ENCODE data around the gene ZNF83.
"Not testable (repeated sequence)": the region's sequence is repeated elsewhere in the genome, so short reads cannot be mapped to it uniquely, and the experiment has no call there.

The ZNF83 gene

DNA sequence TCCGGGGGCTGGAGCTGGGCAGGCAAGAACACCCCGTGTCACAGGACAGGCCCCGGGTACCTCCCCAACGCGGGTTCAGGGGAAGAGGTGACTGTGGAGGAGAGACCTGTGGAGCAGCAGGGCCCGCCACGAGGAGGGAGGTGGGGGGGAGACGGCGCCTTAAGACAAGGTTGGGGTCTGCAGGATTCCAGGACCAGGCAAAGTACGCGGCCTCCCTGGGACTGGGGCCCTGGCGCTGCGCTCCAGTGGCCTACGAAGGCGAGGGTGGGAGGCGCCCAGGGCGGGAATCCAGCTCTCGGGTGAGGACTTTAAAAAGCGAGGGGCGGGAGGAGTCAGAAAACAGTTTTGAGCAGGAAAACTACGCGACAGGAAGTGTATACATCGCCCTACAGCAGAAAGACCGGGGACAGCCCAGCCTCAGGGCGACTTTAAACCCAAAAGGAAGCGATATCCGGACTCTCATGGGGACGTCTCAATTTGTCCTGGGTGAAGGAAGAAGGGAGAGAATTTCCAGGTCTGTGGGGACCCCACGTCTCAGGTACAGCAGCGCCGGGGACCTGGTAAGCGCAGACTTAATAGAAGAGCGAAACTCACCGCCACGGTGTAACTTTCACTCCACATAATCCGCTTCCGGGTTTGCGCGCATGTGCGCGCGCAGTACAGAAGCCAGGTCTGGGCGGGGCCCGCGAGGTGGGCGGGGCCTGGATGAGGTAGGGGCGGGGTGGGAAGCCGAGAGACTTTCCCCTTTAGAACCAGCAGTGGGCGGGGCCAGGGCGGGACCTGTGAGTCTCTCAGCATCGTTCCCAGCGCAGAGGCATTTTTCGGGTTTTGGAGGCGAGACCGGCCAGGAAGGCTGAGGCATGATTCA is at the start of gene ZNF83:
TSS of gene ZNF83 (minus strand) at position 638 of the 868 bp plus-strand sequence.
- DNase-seq, result peak; percentile 95

DNA sequence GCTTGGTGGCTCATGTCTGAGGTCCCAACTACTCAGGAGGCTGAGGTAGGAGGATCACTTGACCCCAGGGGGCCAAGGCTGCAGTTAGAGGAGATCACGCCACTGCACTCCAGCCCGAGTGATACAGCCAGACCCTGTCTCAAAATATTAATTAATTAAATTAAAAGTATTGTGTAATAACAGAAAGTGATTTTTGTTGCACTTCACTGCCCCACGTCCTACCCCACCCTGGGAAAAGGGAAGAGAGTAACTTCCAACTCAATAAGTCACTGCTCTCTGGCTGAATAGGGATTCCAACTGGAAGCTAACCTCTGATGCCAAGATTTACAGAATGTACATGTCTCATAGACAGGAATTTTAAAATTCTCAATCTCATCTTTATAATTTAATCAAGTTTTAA is 49.5 kb upstream of the ZNF83 start:
- DNase-seq, result no peak

DNA sequence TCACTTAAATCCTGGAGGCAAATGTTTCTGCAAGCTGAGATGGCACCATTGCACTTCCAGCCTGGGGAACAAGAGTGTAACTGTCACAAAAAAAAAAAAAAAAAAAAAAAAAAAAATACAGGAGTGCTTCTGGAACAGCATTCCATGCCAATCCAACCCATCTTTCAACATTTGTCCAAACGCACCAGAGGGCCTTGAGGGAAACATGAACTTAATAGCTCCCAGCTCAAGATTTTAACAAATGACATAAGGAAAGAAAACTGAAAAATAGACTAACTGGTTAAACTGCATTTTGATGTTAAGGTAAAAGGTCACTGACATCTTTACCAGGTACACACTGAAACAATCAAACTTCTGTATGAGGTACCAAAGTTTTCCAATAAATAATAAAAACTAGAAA is 47.7 kb upstream of the ZNF83 start:
- no peak for DNase-seq

DNA sequence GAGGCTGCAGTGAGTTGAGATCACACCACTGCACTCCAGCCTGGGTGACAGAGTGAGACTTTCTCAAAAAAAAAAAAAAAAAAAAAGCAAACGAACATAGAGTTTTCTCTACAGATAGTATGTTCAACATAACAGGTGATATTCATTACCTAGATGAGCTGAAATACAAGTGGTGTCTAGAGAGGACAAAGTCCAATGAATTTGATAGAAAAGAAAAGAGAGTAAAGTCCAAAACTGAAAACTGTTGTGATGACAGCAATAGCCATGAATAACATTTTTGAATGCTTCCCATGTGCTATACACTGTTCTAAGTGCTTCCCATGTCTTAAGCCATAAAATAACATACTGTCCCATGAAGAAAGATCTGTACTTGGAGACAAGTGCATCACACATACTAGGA is 43.1 kb upstream of the ZNF83 start:
- DNase-seq, result not testable (repeated sequence)

DNA sequence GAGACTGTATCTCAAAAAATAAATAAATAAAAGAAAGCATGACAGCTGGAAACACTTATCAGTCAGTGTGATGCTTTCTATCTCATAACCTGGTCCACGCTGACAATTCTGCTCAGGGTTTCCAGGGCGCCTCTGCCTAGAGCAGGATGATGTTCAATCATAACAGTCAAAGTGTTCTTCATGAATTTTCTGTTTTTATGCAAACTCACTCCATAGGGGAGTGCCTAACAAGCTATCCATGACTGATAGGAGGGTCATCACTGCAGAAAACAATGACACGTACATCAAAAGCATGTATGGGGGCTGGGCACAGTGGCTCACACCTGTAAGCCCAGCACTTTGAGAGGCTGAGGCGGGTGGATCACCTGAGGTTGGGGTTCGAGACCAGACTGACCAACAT is 41.4 kb upstream of the ZNF83 start:
- DNase-seq, result no peak

DNA sequence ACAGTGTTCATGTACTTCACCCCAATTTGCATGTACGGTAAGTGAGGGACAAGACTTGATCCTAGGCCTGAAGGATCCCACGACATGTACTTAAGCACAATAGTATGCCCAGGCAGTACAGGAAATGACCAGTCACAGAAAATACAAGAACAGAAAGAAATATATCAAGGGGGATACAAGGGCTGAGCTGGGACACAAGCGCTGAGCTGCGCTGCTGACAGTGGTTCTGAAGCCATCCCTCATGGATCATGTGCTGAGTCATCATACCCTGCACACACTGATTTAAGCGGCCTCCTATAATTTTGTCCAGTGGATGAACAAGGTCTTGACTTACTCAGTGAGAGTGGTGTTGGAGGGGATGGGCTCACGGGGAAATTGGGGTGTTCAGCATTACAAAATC is 37.1 kb upstream of the ZNF83 start:
- not testable (repeated sequence) for DNase-seq

DNA sequence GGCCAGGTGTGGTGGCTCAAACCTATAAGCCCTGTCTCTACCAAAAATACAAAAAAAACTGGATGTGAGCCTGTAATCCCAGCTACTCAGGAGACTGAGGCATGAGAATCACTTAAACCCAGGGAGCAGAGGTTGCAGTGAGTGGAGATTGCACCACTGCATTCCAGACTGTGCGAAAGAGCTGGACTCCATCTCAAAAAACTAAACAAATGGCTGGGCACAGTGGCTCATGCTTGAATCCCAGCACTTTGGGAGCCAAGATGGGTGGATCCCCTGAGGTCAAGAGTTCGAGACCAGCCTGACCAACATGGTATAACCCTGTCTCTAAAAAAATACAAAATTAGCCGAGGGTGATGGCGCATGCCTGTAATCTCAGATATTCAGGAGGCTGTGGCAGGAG is 34.9 kb upstream of the ZNF83 start:
- no peak for DNase-seq

DNA sequence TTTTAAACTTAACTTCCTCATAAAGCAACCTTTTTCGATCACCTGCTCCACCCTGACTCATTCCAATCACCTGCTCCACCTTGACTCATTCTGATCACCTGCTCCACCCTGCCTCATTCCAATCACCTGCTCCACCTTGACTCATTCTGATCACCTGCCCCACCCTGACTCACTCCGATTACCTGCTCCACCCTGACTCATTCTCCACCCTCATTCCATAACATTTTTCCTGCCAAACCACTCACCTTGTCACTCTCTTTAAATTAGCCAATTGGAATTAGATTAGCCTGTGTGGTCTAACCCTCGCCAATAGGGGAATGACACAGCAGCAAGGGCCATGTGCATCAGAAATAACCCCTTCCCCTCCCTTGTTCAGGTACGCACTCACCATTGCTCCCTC is 31.9 kb upstream of the ZNF83 start:
- DNase-seq, result no peak

DNA sequence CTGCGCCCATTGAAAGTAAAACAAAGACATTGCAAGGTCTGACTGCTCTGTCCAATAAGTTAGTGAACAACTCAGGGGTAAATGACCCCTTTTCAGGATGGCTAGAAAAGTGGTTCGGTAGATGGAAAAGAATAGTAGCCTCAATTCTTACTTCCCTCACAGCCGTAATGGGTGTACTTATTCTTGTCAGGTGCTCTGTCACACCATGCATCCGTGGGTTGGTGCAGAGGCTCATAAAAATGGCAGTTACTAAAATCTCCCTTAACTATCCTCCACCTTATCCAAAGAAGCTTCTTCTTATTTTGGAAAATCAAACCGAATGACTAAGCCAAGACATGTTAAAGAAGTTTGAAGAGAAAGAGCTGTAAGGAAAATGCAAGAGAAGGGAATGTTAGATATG is 31.4 kb upstream of the ZNF83 start:
- no peak for DNase-seq

DNA sequence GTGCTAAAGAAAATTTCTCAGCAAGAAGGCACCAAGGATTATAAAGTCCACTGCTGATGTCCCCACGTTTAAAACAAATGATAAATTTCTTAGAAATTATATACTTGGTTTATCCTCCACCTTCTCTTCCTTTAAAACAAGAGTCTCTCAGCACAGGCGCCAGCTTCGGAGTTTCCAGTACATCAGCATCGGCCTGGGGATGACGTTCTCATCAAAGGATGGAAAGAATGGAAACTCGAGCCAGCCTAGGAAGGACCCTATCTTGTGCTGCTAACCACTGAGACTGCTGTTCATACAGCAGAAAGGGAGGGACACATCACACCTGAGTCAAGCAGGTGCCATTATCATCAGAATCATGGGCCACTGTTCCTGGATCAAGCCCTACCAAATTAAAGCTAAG is 29.8 kb upstream of the ZNF83 start:
- DNase-seq, result no peak

DNA sequence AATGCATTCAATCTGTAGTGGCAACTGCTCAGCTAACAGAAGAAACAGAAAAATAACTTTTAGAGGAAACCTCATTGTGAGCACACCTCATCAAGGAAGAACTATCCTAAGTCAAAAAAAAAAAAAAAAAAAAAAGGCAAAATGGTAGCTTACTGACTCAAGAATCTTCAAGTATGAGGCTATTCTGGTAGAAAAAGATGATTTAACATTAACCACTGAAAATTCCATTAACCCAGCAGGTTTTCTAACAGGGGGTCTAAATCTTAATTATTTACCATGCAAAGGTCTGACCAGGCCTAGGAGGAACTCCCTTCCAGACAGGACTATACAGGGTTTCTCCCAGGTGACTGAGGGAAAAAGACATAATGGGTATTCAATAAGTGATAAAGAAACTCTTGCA is 28.4 kb upstream of the ZNF83 start:
- DNase-seq, result no peak

DNA sequence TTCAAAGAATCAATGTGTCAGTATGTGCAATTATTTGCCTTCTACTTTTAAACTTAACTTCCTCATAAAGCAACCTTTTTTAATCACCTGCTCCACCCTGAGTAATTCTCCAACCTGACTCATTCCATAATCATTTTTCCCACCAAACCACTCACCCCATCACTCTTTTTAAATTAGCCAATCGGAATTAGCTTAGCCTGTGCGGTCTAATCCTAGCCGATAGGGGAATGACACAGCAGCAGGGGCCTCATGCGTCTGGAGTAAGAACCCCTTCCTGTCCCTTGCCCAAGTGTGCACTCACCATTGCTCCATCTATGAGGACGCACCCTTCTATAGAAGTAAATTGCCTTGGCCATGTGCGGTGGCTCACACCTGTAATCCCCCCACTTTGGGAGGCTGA is 27.4 kb upstream of the ZNF83 start:
- no peak for DNase-seq

DNA sequence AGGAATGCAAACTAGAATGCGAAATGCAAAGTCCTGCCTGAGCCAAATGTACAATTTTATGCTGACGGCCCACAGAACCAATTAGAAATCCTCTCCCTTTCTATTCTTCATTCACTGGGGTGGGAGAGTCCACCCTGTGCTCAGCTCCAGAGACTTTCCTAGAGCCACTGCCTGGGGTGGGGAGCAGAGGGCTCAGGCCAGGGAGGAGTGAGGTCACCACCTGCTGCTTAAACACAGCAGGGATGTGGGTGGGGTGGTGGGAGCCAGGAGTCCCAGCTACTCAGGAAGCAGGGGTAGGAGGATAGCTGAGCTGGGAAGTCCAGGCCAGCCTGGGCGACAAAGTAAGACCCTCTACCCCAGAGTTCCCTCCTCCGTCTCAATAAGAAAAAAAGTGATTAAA is 26.9 kb upstream of the ZNF83 start:
- DNase-seq, result no peak

DNA sequence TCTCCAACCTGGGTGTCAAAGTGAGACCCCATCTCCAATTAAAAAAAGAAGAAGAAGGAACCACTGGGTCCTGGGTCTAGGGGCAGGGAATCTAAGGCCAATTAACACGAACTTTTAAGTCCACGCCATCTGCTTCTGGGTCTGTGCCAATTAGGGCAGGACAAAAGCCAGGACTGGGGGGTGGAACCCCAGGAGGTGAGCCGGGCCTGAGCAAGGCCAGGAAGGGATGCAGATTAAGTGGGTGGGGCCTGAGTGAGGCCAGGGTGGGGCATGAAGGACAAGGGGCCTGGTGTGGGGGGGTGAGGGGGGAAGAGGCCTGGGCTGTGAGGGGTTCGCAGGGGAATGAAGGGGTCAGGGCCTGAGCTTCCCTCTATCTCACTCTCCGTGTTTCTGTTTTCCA is 26.3 kb upstream of the ZNF83 start:
- no peak for DNase-seq

DNA sequence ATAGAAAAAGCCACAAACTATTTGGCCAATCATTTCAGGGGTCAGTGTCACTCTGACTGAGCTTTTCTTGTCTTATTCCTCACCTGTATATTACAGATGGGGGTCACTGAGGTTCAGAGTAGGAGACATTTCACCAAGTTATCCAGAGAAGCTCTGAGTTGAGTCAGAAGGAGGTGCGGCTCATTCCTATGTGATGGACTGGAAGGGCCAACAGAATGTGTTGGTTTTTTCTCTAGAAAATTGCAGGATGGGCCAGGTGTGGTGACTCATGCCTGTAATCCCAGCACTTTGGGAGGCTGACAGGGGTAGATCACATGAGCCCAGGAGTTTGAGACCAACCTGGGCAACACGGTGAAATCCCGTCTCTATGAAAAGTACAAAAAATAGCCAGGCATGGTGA is 24.5 kb upstream of the ZNF83 start:
- DNase-seq, result no peak

DNA sequence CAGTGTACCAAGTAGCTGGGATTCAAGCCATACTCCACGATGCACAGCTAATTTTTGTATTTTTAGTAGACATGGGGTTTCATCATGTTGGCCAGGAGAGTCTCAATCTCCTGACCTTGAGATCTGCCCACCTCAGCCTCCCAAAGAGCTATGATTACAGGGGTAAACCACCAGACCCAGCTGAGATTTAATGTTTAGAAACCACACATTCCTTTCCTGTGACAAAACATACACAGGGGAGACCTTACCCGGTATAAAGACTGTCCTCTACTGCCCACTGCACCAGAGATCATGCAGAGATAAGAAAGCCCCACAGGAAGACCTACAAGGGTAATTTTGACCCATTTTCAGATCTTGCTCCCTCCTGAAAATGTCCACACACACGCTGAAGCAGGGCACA is 22.8 kb upstream of the ZNF83 start:
- no peak for DNase-seq

DNA sequence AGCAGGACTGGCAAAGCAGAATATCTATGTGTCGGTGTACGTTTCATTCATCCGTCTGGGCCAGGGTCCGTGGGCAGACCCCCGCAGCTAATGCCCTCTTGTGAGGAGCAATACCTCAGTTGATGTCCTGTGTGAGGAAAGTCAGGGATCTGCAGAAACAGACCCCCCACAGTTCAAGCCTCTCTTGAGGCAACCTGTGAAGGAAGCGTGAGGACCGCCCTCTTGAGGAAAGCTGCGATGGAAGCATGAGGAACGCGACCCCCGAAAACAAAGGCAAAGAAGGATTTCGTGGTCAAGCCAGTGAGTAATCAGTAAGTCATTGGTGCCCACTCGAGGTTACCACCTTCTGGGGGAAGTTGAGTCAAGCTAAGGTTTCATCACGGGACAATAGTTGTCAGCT is 20.9 kb upstream of the ZNF83 start:
- no peak for DNase-seq

DNA sequence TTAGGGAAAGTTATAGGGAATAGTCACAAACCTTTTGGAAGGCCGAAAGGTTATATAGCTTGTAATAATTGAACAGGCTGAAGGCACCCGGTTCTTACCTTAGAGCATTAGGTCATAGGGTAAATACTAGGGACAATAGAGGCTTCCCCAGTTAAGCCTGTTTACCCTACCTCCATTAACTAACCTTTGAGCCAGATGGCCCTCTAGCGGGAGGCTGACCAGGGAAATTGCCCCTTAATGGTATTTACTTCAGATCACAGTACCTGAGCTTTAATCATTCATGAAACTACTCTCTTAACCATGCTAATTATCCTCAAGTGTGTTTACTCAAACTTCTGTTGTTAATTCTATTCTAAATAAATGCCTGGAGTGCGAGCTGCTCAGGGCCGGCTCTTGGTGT is 20.4 kb upstream of the ZNF83 start:
- no peak for DNase-seq

DNA sequence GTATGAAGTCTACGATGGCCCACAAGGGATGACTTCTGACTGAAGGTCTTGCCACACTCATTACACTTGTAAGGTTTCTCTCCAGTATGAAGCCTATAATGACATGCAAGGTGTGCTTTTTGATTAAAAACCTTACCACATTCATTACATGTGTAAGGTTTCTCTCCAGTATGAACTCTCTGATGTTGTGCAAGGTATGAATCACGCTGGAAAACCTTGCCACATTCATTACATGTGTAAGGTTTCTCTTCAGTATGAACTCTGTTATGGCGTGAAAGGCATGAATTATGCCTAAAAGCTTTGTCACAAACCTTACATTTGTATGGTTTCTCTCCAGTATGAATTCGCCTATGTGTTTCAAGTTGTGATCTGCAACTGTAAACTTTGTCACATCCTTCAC is 15.0 kb upstream of the ZNF83 start:
- DNase-seq, result no peak

DNA sequence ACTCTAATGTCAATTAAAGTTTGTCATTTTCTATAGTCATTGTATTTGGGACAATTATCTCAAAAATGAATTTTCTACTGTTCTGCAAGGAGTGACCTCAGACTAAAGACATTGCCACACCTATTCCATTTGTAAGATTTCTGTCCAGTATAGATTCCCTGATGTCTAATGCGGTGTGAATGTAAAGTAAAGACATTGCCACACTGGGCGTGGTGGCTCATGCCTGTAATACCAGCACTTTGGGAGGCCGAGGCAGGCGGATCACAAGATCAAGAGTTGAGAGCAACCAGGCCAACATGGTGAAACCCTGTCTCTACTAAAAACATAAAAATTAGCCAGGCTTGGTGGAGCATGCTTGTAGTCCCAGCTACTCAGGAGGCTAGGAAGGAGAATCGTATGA is 13.8 kb upstream of the ZNF83 start:
- DNase-seq, result no peak

DNA sequence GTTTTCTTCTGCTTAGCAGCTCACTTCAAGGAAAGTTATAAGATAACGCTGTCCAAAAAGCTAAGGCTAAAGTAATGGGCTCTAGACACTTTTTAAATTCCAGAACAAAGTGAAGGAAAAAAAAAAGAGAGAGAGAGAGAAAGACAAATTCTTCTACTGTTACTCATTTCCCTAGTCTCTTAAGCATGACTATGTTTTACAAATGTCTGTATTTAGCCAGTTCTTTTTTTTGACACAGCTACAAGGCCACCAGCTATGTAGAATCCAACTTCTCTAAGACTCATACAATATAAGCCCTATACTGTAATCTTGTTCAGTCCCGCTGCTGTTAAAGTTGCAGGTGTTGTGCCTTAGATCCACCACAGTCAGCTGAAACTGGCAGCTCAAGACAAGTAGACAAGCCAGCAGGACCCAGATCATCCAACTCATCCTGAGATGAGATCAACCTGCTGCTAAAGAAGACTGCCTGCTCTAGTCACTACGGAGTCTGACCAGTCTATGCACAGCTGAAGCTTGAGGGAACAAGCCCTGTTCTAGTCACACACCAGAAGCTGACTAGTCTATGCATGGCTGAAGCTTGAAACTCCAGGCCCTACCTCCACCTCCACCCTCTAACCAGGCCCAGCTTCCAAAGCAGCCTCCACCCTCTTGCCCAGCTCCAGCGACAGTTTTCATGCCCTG is 10.3 kb upstream of the ZNF83 start:
- no peak for DNase-seq

DNA sequence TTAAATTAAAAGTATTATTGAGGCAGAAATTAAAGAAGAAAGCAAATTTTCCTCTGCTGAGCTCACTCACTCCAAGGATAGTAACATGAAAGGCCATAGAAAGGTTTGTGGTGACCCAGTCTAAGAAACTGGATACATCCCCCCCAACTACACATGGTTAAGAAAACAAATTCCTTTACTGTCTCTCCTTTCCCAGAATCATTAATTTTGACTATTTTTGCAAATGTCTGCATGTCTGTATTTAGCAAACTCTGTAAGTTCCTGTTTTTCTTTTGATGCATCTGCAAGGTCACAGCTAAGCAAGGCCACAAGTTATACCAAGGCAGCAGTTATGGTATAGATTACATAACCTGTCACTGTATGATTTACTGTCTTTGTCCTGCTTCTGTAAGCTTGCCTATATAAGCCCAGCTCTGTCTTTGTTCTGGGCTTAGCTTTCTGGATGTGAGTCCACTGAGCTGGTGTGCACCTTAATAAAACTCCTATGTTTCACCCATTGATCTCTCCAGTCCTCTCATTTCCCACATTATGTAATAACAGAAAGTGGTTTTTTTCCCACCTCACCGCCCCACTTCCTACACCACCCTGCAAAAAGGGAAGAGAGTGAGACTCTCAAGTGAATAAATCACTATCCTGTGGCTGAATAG is 8.5 kb upstream of the ZNF83 start:
- no peak for DNase-seq

DNA sequence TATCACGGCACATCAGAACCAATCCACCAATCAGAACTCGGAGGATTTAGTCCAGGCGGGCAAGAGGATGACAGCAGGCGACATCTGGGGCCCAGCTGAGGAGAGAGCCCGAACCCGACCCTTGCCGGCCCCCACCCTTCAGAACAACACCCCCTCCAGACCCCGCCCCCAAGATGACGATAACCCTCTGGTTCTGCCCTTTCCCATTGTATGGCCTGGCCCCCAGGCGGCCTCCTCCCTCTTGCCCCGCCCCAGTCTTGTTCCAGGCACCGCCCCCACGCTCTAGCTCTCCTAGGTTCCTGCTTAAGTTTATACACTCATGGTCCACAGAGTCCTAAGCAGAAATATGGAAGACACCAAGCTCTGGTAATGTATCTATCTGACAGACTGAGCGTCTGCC is 2.8 kb upstream of the ZNF83 start:
- DNase-seq, result no peak

DNA sequence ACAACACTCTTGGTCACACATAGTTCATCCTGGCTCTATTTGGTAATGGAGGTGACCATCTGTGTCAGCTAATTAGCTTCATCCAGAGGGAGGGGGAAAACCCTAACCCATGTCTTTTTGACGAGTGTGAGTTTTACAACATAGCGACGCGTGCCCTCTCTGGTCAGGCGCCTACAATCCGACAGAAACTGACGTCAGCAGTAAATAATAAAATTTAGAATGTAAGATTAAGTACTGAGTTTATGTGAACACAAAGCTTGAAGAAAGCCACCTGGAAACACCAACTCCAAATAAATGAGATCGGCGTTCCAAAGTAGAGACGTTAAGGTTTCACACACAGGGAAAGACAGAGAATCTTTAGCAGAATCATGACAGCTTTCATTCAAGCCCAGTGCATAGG is 1.8 kb upstream of the ZNF83 start:
- no peak for DNase-seq
